GM10847 (cell line): Measurements from ENCODE around the gene LGALS13.

ENCODE experiments used
- POLR2A ChIP-seq: IDR thresholded peaks from 2 replicates; pipeline ENCODE4 v1.6.1; 2011; ENCODE audit not compliant: insufficient read length; ENCODE audit errors: extremely low read depth

The LGALS13 gene

DNA sequence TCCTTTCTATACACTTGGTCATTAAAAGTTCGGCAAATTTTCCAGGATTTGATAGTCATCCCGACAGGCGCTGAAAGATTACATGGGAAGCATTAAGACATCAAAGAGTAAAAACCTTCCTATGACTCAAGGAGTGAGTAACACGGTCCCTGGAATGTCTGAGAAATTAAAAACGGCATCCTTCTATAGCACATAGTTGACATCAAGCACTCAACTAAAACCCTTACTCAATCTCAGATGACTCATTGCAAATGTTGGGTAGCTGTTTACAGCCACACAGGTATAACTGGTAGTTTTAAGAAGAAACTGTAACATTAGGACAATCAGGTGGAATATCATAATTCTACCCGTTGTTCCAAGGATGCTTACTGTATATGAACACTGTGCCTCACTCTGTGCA is 6.4 kb upstream of the LGALS13 start:
- TF ChIP-seq POLR2A = no peak

DNA sequence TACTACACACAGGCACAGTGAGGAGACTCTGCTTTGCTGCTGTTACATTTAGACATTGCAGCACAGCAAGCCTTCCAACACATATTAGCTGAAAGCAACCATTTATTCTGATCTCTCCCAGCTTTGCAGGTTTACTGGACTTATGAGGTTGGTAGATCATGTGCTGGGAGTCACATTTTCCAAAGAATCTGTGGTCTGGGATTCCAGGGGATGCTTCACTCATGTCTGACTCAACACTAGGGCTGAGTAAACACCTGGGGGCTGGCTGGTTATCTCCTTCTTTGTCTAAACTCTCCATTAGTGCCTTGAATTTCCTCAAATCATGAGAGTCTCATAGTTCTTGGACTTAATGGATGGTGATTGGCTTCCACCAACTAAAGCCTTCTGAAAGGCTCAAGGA is 5.4 kb upstream of the LGALS13 start:
- no peak for TF ChIP-seq POLR2A

DNA sequence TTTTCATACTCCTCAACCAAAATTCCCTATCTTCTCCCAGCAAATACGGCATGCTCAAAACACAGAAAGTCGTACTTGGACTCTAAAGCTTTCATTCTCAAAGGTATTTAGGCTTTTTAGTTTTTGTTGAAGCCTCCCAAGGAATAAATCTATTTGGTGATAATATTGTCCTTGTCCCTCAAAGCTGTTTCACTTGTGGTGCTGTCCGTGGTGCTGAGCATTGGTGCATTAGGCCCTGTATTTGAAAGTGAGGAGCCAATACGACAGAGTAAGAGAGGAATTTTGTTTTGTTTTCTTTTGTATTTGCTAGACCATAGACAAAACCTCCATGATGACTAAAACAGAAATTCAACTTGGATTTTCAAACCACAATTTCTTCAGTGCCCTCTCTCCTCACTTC is 3.2 kb upstream of the LGALS13 start:
- no peak for TF ChIP-seq POLR2A

DNA sequence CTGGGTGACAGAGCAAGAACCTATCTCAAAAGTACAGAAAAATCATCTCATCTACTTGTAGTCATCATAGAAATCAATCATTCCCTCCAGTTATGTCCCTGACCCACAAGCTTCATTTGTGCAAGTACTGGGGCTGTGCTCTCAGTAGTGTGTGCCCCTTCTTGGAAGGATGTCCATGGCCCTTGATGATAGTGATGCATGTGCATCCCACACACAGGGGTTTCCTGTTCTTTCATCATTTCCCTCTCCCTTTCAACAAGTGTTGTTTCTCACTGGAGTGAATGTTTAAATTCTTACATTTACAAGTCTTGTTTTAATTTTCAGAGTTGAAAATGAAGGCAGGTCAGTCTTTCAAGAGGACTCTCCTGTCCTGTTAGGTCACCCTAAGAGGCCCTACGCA is 1.5 kb downstream of the LGALS13 start:
- no peak for TF ChIP-seq POLR2A

DNA sequence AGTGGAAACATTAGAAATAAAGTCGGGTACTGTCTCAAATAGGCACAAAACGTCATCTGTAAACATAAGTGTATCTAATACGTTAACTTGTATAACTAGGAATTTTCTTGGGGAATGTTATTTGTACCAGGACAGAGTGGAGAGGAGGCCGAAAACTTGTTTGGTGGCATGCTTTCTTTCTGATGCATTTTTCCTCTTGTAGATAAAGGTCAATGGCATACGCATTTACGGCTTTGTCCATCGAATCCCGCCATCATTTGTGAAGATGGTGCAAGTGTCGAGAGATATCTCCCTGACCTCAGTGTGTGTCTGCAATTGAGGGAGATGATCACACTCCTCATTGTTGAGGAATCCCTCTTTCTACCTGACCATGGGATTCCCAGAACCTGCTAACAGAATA is 4.7 kb downstream of the LGALS13 start:
- TF ChIP-seq POLR2A = no peak

DNA sequence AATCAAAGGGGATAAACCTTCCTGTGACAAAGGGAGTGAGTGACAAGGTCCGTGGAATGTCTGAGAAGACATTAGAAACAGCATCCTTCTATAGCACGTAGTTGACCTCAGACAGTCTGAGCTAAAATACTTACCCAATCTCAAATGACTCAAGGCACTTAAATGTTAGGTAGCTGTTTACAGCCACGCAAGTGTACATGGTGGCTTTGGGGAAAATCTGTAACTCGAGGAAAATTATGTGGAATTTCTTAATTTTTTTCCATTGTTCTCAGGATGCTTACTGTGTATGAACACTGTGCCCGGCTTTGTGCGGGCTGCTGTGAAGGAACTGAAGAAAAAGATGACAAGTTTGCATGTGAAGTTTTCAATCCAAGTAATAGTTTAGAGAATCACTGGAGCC is 5.2 kb downstream of the LGALS13 start:
- TF ChIP-seq POLR2A = no peak

DNA sequence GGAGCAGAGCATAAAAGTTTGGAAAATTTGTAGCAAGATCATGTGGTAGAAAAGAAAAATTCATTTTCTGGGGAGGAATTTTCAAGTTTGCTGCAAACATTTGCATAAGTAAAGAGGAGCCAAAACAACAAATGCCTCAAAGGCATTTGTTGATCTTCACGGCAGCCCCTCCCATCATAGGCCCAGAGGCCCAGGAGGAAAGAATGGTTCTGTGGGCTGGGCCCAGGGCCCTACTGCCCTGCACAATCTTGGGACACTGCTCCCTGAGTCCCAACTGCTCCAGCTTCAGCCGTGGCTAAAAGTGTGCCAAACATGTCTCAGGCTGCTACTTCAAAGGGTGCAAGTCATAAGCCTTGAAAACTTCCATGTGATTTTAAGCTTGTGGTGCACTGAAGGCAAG is 11.3 kb downstream of the LGALS13 start:
- no peak for TF ChIP-seq POLR2A

DNA sequence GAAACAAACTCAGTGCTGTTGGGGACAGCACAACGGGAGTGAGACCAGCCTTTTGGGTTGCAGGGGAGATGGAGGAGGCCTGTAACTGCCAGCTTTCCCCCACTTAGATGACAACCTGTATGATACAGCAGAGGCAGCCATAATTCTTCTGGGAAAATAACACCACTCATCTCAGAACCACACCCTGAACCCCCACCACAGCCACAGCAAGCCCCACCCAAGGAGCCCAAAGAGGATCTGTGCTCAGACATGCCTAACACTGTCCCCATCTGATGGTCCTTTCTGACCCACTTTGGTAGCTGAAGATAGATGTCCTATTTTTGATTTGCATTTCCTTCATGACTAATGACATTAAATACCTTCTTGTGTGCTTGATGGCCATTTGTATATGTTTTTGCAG is 15.4 kb downstream of the LGALS13 start:
- no peak for TF ChIP-seq POLR2A

DNA sequence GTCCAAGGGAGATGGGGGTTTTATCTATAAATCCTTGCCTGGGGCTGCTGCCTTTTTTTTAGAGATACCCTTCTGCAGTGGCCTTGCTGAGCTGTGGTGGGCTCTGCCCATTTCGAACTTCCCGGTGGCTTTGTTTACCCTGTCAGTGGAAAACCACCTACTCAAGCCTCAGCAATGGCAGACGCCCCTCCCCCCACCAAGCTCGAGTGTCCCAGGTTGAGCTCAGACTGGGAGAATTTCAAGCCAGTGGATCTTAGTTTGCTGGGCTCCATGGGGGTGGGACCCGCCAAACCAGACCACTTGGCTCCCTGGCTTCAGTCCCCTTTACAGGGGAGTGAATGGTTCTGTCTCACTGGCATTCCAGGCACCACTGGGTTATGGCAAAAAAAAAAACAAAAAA is 21.6 kb downstream of the LGALS13 start:
- no peak for TF ChIP-seq POLR2A

DNA sequence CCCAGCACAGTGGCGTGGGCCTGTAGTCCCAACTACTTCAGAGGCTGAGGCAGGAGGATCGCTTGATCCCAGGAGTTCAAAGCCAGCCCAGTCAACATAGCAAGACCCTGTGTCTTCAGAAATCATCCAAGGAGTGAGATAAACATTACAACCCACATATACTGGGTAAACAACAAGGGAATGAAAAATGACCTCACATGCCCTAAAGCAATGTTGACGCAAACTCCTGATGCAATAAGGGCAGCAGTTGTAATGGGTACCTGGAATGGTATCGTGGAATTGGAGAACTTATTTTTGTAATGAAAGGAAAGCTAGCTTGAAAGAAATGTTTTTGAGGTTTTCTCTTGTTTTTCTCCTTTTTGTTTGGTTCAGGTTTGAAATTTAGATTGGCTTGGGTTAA is 28.9 kb downstream of the LGALS13 start:
- no peak for TF ChIP-seq POLR2A

DNA sequence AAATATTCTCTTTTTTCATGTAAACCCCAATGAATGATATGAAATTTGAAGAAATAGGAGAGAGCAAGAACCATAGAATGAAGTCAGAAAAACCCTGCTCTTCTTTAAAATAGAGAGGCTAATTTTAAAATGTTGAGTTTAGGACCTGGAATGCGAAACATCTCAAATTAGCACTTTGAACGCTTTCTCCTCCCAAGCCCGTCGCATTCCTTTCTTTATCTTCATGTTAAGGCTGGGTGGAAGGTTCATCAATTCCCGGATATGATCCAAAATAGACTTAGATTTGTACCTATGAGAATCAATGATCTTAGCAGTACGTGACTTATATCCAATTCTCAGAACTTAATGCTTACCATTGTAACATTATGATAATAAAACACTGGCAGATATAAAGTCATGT is 29.3 kb downstream of the LGALS13 start:
- no peak for TF ChIP-seq POLR2A

DNA sequence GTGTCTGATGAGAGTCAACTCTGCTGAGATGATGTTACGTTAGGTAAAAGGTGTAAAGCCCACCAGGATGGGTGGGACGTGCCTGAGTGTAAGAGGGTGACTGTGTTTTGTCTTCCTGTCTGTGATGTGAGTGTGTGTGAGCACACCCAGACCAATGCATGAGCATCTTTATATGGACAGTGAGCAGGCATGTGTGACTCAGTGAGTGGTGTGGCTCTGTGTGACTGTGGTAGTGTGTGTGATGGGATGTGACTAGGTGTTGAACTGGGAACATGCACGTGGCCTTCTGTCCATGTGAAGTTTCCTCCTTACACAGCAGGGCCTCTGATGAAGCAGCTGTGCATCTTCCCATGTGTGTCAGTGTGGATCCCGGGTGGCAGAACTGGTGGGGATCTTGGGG is 35.6 kb downstream of the LGALS13 start:
- no peak for TF ChIP-seq POLR2A

DNA sequence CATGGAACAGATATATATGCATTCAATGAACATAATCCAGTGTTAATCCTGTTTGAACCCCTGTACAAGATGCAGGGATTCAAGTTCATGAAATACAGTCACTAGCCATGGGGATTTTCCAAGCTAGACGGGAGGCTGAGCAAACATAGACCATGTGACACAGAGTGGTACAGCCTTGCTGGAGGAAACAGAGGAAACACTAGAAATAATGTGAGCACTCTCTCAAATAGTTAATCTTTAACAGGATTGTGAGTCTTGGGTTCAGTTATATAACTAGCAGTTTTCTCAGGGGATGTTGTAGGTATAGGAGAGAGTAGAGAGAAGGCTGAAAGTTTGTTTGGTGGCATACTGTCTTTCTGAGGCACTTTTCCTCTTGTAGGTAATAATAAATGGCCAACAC is 39.4 kb downstream of the LGALS13 start:
- no peak for TF ChIP-seq POLR2A

DNA sequence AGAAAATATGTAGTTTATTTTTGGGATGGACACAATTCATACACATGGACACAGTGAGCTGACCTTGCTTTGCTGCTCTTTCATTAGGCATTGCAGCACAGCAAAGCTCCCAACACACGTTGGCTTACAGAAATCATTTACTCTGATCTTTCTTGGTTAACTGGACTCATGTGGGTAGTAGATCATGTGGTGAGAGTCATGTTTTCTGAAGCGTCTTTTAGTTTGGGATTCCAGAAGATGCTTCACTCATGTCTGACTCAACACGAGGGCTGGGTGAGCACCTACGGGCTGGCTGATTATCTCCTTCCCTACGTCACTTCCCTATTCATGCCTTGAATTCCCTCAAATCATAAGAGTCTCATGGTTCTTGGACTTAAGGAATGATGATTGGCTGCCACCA is 41.3 kb downstream of the LGALS13 start:
- no peak for TF ChIP-seq POLR2A

DNA sequence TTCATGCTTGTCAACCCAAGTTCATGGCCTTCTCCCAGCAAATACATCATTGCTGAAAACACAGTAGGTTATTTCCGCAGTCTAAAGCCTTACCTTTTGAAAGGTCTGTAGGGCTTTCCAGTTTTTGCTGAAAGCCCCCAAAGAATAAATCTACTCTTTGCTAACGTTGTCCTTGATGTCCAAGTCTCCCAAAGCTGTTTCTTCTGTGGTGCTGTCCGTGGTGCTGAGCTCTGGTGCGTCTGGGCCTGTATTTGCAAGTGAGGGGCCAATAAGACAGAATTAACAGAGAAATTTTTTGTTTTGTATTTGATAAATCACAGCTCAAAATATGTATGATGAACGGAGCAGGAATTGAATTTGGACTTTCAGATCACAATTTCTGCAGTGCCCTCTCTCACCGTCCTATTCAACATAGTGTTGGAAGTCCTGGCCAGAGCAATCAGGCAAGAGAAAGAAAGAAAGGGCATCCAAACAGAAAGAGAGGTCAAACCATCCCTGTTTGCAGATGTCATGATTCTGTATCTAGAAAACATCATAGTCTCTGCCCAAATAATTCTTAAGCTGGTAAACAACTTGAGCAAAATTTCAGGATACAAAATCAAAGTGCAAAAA is 43.6 kb downstream of the LGALS13 start:
- TF ChIP-seq POLR2A = no peak

DNA sequence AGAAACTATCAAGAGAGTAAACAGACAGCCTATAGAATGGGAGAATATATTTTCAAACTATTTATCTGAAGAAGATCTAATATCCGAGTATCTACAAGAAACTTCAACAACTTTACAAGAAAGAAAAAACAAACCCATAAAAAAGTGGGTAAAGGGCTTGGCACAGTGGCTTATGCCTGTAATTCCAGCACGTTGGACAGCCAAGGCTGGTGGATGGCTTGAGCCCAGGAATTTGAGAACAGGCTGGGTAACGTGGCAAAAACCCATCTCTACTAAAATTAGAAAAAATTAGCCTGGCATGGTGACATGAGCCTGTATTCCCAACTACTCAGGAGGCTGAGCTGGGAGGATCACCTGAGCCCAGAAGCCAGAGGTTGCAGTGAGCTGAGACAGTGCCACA is 45.6 kb downstream of the LGALS13 start:
- TF ChIP-seq POLR2A = no peak

DNA sequence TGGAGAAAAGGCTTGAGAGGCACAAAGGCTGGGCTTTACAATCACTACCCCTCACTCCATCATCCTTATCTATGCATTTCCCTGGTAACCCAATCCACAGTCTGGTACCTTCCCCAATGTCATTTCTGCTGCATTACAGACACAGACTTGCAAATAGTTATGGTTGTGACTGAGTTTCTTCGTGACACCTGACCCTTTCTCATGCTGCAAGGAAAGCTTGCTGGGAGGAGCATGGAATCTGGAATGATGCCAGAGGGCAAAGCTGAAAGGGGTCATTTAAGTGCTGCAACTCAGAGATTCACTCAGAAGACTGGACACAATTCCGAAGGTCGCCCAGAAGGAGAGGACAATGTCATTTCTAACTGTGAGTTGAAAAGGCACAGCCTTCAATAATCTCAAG is 53.3 kb downstream of the LGALS13 start, which contains the start of gene LGALS16:
TSS of gene LGALS16 (plus strand) at position 301 of the 400 bp plus-strand sequence. CDS start at position 350, 49 bp downstream.
- no peak for TF ChIP-seq POLR2A
